GM23248 (cell line): ENCODE measurements around the gene STX5. TPM values are rescaled to one million over a fixed set of nuclear protein-coding genes. Genes with fewer than 3 reads are reported as not detected.

Experiments used
- DNase-seq: peaks from one replicate; pipeline ENCODE4 v3.0.0-alpha.2; 2015
- H2AFZ ChIP-seq: fragments of 200-600 bp; sonication (generic); 2 replicates; pipeline ENCODE4 v1.6.1; 2016; ENCODE audit warnings: antibody characterized with exemption
- H3F3A ChIP-seq: fragments of 200-600 bp; sonication (generic); 2 replicates; pipeline ENCODE4 v1.6.1; 2016; ENCODE audit warnings: mild to moderate bottlenecking, antibody characterized with exemption, mixed run types; ENCODE audit not compliant: insufficient read depth
- H3K27ac ChIP-seq: fragments of 200-600 bp; sonication (generic); 2 replicates; pipeline ENCODE4 v1.5.1; 2016; ENCODE audit warnings: mild to moderate bottlenecking
- H3K27me3 ChIP-seq: fragments of 200-600 bp; sonication (generic); replicated peaks from 2 replicates; pipeline ENCODE4 v1.6.1; 2016; ENCODE audit warnings: mild to moderate bottlenecking; ENCODE audit not compliant: insufficient read depth
- H3K36me3 ChIP-seq: fragments of 200-600 bp; sonication (generic); 2 replicates; pipeline ENCODE4 v1.6.1; 2016; ENCODE audit warnings: low read depth, mild to moderate bottlenecking
- H3K4me1 ChIP-seq: fragments of 200-600 bp; sonication (generic); 2 replicates; pipeline ENCODE4 v1.6.1; 2016; ENCODE audit warnings: mild to moderate bottlenecking; ENCODE audit not compliant: insufficient read depth
- H3K4me2 ChIP-seq: fragments of 200-600 bp; sonication (generic); one replicate; pipeline ENCODE4 v1.6.1; 2016; ENCODE audit warnings: mild to moderate bottlenecking; ENCODE audit not compliant: unreplicated experiment
- H3K4me3 ChIP-seq: fragments of 200-600 bp; sonication (generic); 2 replicates; pipeline ENCODE4 v1.5.1; 2016; ENCODE audit warnings: mild to moderate bottlenecking
- H3K79me2 ChIP-seq: fragments of 200-600 bp; sonication (generic); 2 replicates; pipeline ENCODE4 v1.6.1; 2016; ENCODE audit warnings: mild to moderate bottlenecking; ENCODE audit not compliant: insufficient read depth
- H3K9ac ChIP-seq: fragments of 200-600 bp; sonication (generic); 2 replicates; pipeline ENCODE4 v1.6.1; 2016; ENCODE audit warnings: mild to moderate bottlenecking
- H3K9me2 ChIP-seq: fragments of 200-600 bp; sonication (generic); 2 replicates; pipeline ENCODE4 v1.6.1; 2016; ENCODE audit warnings: mixed run types, mild to moderate bottlenecking, moderate library complexity; ENCODE audit not compliant: insufficient read depth
- H3K9me3 ChIP-seq: fragments of 200-600 bp; sonication (generic); one replicate; pipeline ENCODE4 v1.6.1; 2017; ENCODE audit warnings: low read depth
- H4K20me1 ChIP-seq: fragments of 200-600 bp; sonication (generic); 2 replicates; pipeline ENCODE4 v1.6.0; 2016; ENCODE audit not compliant: insufficient read depth
- EZH2 ChIP-seq: fragments of 200-600 bp; sonication (generic); IDR thresholded peaks from 2 replicates; pipeline ENCODE4 v1.6.1; 2018; ENCODE audit warnings: antibody characterized with exemption, mild to moderate bottlenecking; ENCODE audit not compliant: insufficient read depth, poor library complexity, severe bottlenecking
- EZH2phosphoT487 ChIP-seq: fragments of 200-600 bp; sonication (generic); IDR thresholded peaks from 2 replicates; pipeline ENCODE4 v1.6.1; 2018; ENCODE audit warnings: antibody characterized with exemption, moderate library complexity, mild to moderate bottlenecking, low read depth; ENCODE audit not compliant: insufficient read depth
- WGBS, 2 experiments: methylation state at CpG; one replicate each; pipeline ENCODE4 v1.1.6; 2015 to 2017; ENCODE audit warnings: low lambda C conversion rate in 2 of 2, low coverage in 1 of 2; ENCODE audit errors: missing lambda C conversion rate in 2 of 2; 5-methylcytosine and 5-hydroxymethylcytosine counted together
- in situ Hi-C: fragments of 300-500 bp; cut with MboI; formaldehyde crosslinking; loops from 2 replicates; pipeline ENCODE4 v1.15.0; 2020
- polyA plus RNA-seq: library from polyadenylated mRNA; unstranded; fragments of >200 nt; fragmentation: Nextera tagmentation; extraction: Ambion mirVana; gene quantifications from 2 replicates; pipeline ENCODE4 v1.2.1, GENCODE V29; 2016
- total RNA-seq: library from RNA; depleted of rRNA; stranded (reverse); fragments of >200 nt; shearing (Covaris generic); gene quantifications from 2 replicates; pipeline ENCODE4 v1.2.3, GENCODE V29; 2014

Gene STX5
- total and polyA plus RNA-seq, 2 experiments from 2014 or later, result 34.0 to 43.9 TPM

GRCh38 chr11:62817129-62817528 is 14.7 kb downstream of the STX5 start:
- TF ChIP-seq EZH2 (no peak), EZH2phosphoT487 (no peak)
- peaks cover 55% of the 10 kb centered on the region for H3K36me3 ChIP-seq
- H3K4me1 ChIP-seq, result no peaks in the 10 kb centered on the region
- 88 to 91% methylated on average over 4 of the region's 4 CpGs for WGBS, 2 experiments
- peaks cover 5% of the 10 kb centered on the region; the same call in 1 of the 2 replicates for H3F3A ChIP-seq
- no peak overlapping the region for H3K4me2 ChIP-seq
- no peak overlapping the region for H3K27ac ChIP-seq
- H3K9me3 ChIP-seq, result no peaks in the 10 kb centered on the region
- H3K9ac ChIP-seq, result no peak overlapping the region
- no peak overlapping the region for H3K4me3 ChIP-seq
- H4K20me1 ChIP-seq, result no peaks in the 10 kb centered on the region; the same call in 1 of the 2 replicates
- H3K9me2 ChIP-seq, result no peaks in the 10 kb centered on the region
- no peak overlapping the region for H2AFZ ChIP-seq
- DNase-seq, result no peak
- H3K27me3 ChIP-seq, result no peaks in the 10 kb centered on the region
- in situ Hi-C loops, result no loop called here
- H3K79me2 ChIP-seq, result peaks cover 19% of the 10 kb centered on the region; the same call in 1 of the 2 replicates

DNA sequence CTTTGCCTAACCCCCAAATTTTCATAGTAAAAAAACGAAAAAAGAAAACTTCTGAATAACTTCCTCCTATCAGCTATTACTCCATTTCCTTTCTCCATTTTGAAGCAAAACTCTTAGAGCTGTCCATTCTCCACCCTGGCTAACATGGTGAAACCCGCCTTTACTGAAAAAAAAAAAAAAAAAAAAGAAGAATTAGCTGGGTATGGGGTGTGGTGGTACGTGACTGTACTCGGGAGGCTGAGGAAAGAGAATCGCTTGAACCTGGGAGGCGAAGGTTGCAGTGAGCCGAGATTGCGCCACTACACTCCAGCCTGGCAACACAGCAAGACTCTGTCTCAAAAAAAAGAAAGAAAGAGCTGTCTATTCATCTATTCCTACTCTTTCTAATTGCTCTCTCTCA is 15.3 kb downstream of the STX5 start:
- no peak for TF ChIP-seq EZH2
- TF ChIP-seq EZH2phosphoT487, result no peak
- Histone ChIP-seq H4K20me1 (no peaks in the 10 kb centered on the region; the same call in 1 of the 2 replicates), H3K4me1 (no peaks in the 10 kb centered on the region), H3K9me2 (no peaks in the 10 kb centered on the region), H2AFZ (no peak overlapping the region), H3K9ac (no peak overlapping the region), H3K4me3 (no peak overlapping the region), H3K9me3 (no peaks in the 10 kb centered on the region), H3K36me3 (peaks cover 52% of the 10 kb centered on the region), H3K79me2 (peaks cover 16% of the 10 kb centered on the region; the same call in 1 of the 2 replicates), H3F3A (peaks cover 10% of the 10 kb centered on the region; the same call in 1 of the 2 replicates), H3K27me3 (no peaks in the 10 kb centered on the region), H3K4me2 (no peak overlapping the region), H3K27ac (no peak overlapping the region)
- in situ Hi-C loops, result no loop called here
- 95 to 98% methylated on average over 8 of the region's 8 CpGs for WGBS, 2 experiments
- DNase-seq, result no peak

DNA sequence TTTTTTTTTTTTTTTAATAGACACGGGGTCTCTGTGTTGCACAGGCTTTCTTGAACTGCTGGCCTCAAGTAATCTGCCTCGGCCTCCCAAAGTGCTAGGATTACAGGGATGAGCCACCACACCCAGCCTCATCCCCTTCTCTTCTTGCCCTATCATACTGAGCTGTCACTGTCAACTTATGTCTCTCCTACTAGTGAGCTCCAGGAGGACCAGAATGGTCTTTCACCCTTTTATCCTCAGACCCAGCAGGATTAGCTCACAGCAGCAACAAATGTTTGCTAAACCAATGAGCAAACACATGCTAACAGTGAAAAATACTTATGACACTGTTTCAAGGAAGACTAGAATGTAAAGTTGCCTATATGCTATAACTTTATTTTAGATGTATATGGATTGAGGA is 20.2 kb downstream of the STX5 start:
- TF ChIP-seq EZH2phosphoT487, result no peak
- TF ChIP-seq EZH2, result no peak
- Histone ChIP-seq H2AFZ (no peak overlapping the region), H3K9me3 (no peaks in the 10 kb centered on the region), H3K9ac (no peak overlapping the region), H3K4me1 (peaks cover 13% of the 10 kb centered on the region), H3K4me3 (no peak overlapping the region), H3K36me3 (peaks cover 21% of the 10 kb centered on the region), H3K27ac (no peak overlapping the region), H3K9me2 (no peaks in the 10 kb centered on the region), H3F3A (peaks cover 43% of the 10 kb centered on the region), H3K27me3 (no peaks in the 10 kb centered on the region), H3K4me2 (no peak overlapping the region), H4K20me1 (no peaks in the 10 kb centered on the region), H3K79me2 (no peaks in the 10 kb centered on the region)
- DNase-seq, result no peak
- WGBS, 2 experiments, result 27 to 34% methylated on average over 2 of the region's 2 CpGs
- in situ Hi-C loops, result no loop called here

- Histone ChIP-seq H3K36me3 (peaks cover 12% of the 10 kb centered on the region), H3K9me2 (no peaks in the 10 kb centered on the region), H3K27ac (no peak overlapping the region), H3K4me3 (no peak overlapping the region), H3K79me2 (no peaks in the 10 kb centered on the region), H3K4me2 (no peak overlapping the region), H3K27me3 (no peaks in the 10 kb centered on the region), H3K9me3 (no peaks in the 10 kb centered on the region), H4K20me1 (no peaks in the 10 kb centered on the region), H2AFZ (no peak overlapping the region), H3F3A (peaks cover 50% of the 10 kb centered on the region), H3K9ac (no peak overlapping the region), H3K4me1 (peaks cover 20% of the 10 kb centered on the region)
- 6 to 12% methylated on average over 1 of the region's 1 CpG for WGBS, 2 experiments
- TF ChIP-seq EZH2phosphoT487 (no peak), EZH2 (no peak)
- DNase-seq, result no peak
- in situ Hi-C loops, result no loop called here
These were observed 21.1 kb downstream of the STX5 start for GRCh38 chr11:62810748-62811147.
